Right lobe of liver (tissue), 4 donors: Measurements from ENCODE around the gene TRAPPC12.

Source experiments
- CTCF ChIP-seq, 4 donors: fragments of 200-600 bp in 3 of 4; fragments of 450-650 bp in 1 of 4; IDR thresholded peaks; one replicate each; pipeline versions ENCODE4 v1.5.1 to v1.8.0; 2016 to 2022; ENCODE audit warnings: antibody characterized with exemption in 4 of 4, mild to moderate bottlenecking in 2 of 4
- POLR2A ChIP-seq: fragments of 450-650 bp; IDR thresholded peaks from one replicate; pipeline ENCODE4 v1.6.1; 2017; ENCODE audit warnings: antibody characterized with exemption, mild to moderate bottlenecking
- donor health status: DM: no; HTN: no; CAD: no.
- donor health status: DM: no; HTN: no; CAD: no.
- donor health status: DM: no; HTN: yes; CAD: no.

GRCh38 chr2:3487028-3487425 is 107.5 kb downstream of the TRAPPC12 start:
- no peak for TF ChIP-seq POLR2A
- TF ChIP-seq CTCF (IDR thresholded peaks at IDR 0.05) = no peak
